Chondrocyte (in vitro differentiated cells): ENCODE measurements around the gene NECAB3. TPM values are rescaled to one million over a fixed set of nuclear protein-coding genes. Genes with fewer than 3 reads are reported as not detected.

Experiments used
- DNase-seq: peaks from one replicate; pipeline ENCODE4 v3.0.0; 2021; ENCODE audit warnings: mixed read lengths, low spot score
- H3K27ac Mint-ChIP-seq: one replicate; pipeline ENCODE4 v1.8.0; 2021; ENCODE audit warnings: mild to moderate bottlenecking, moderate library complexity, mixed read lengths; ENCODE audit not compliant: unreplicated experiment
- H3K27me3 Mint-ChIP-seq: 2 replicates; pipeline ENCODE4 v1.8.0; 2021; ENCODE audit warnings: low read depth, mixed read lengths
- H3K36me3 Mint-ChIP-seq: 2 replicates; pipeline ENCODE4 v1.8.0; 2021; ENCODE audit warnings: low read depth, mixed read lengths
- H3K4me1 Mint-ChIP-seq: 2 replicates; pipeline ENCODE4 v1.8.0; 2021; ENCODE audit warnings: low read depth, mild to moderate bottlenecking, mixed read lengths
- H3K4me3 Mint-ChIP-seq: one replicate; pipeline ENCODE4 v1.8.0; 2021; ENCODE audit warnings: mild to moderate bottlenecking, moderate library complexity, mixed read lengths; ENCODE audit not compliant: unreplicated experiment
- H3K9me3 Mint-ChIP-seq: 2 replicates; pipeline ENCODE4 v1.8.0; 2021; ENCODE audit warnings: low read depth, mixed read lengths
- CTCF ChIP-seq: fragments of 200-600 bp; sonication (generic); IDR thresholded peaks from 2 replicates; pipeline ENCODE4 v1.5.0; 2021; ENCODE audit warnings: antibody characterized with exemption, mild to moderate bottlenecking, moderate library complexity
- total RNA-seq: library from RNA; stranded (reverse); gene quantifications from 3 replicates; pipeline ENCODE4 v1.2.1, GENCODE V29; 2021

NECAB3 gene
- total RNA-seq, 1 donor from 2014 or later: 32.5 TPM

GRCh38 chr20:33685328-33686099 is 11.3 kb upstream of the NECAB3 start:
- Mint-ChIP-seq H3K27ac (peak overlapping the region; percentile 45), H3K4me3 (peak overlapping the region; percentile 64), H3K9me3 (no peaks in the 10 kb centered on the region), H3K36me3 (no peaks in the 10 kb centered on the region), H3K4me1 (peaks cover 34% of the 10 kb centered on the region), H3K27me3 (no peaks in the 10 kb centered on the region)
- DNase-seq: no peak
- no peak for TF ChIP-seq CTCF

DNA sequence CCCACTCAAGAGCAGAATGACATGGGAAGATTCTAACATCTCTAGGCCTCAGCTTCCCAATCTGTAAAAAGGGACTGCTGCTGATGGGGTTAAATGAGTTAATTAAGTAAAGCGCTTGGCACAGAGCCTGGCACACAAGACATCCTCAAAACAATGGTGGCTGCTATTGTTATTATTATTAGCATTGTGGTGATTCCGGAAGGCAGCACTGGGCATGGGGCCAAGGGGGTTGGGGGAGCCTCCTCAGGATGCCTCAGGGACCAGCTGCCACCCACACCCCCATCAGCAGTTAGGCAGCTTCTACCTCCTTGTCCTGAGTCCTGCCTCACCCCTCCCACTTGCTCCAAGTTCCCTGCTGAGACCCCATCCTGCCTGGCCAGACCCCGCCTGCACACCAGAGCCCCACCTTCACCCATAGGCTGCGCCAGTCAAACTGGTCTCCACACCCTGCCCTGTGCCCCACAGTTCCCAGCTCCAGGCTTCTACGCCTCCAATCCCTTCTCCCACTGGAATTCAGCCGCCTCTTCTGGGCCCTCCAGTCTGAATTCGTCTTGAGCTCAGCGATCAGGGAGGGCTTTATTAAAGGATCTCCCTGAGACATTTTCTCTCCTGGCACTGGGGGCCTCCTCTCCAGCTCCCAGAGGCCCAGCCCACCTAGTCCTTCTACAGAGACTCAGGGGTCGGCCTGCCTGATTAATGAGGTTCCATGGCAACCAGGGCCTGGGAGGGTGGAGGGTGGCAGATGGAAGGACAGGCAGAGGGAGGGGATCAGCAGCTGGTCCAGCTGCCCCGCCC is 10.5 kb upstream of the NECAB3 start:
- TF ChIP-seq CTCF: no peak
- Mint-ChIP-seq H3K4me1 (peaks cover 39% of the 10 kb centered on the region), H3K9me3 (no peaks in the 10 kb centered on the region), H3K4me3 (peak overlapping the region; percentile 64), H3K27me3 (no peaks in the 10 kb centered on the region), H3K36me3 (no peaks in the 10 kb centered on the region), H3K27ac (no peak overlapping the region)
- DNase-seq: no peak

- Mint-ChIP-seq H3K9me3 (no peaks in the 10 kb centered on the region), H3K27ac (peak overlapping the region; percentile 52), H3K36me3 (no peaks in the 10 kb centered on the region), H3K27me3 (no peaks in the 10 kb centered on the region), H3K4me3 (no peak overlapping the region), H3K4me1 (peaks cover 40% of the 10 kb centered on the region)
- TF ChIP-seq CTCF: no peak
- no peak for DNase-seq
Measured at GRCh38 chr20:33681728-33682353, 7.6 kb upstream of the NECAB3 start.

DNA sequence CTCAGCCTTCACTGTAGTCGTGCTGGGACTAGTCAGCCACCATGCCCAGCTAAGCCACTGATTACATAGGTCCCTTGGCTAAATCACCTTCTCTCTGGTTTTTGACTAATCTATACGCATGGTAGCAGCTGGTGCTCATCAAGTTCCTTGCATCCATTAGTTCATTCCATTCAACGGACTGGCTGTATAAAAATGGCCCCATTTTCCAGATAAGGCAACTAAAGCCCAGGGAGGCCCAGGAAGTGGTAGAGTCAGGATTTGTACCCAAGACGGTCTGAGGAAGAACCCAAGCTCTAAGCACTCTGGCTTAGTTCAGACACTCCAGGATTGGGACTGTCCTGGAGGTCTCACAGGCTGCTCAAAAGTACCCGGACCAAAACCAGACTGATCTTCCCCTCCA is 7.1 kb upstream of the NECAB3 start:
- Mint-ChIP-seq H3K4me1 (peaks cover 36% of the 10 kb centered on the region), H3K36me3 (no peaks in the 10 kb centered on the region), H3K27me3 (no peaks in the 10 kb centered on the region), H3K27ac (peak overlapping the region; percentile 83), H3K4me3 (no peak overlapping the region), H3K9me3 (no peaks in the 10 kb centered on the region)
- TF ChIP-seq CTCF: no peak
- DNase-seq: no peak

GRCh38 chr20:33680686-33681085 is 6.5 kb upstream of the NECAB3 start:
- Mint-ChIP-seq H3K27me3 (no peaks in the 10 kb centered on the region), H3K27ac (peak overlapping the region; percentile 83), H3K36me3 (no peaks in the 10 kb centered on the region), H3K4me1 (peaks cover 40% of the 10 kb centered on the region), H3K9me3 (no peaks in the 10 kb centered on the region), H3K4me3 (no peak overlapping the region)
- no peak for DNase-seq
- no peak for TF ChIP-seq CTCF
